ENCODE measurements around the gene TRIM44. TPM values are rescaled to one million over a fixed set of nuclear protein-coding genes. Genes with fewer than 3 reads are reported as not detected.
"Not testable (repeated sequence)": the region's sequence is repeated elsewhere in the genome, so short reads cannot be mapped to it uniquely, and the experiment has no call there.

The TRIM44 gene
- total and polyA plus RNA-seq, 3 donors from 2014 or later = 37.1 to 42.3 (median 41.6) TPM

GRCh38 chr11:35663408-35663702, 780 bp downstream of the TRIM44 start:
- 41 to 65% methylated on average over 10 of the region's 10 CpGs for WGBS, 2 donors
- intact Hi-C loops (cut with DNase I; ENCODE audit: low total_unique reads) = no loop called here

GRCh38 chr11:35664977-35665441, 2.4 kb downstream of the TRIM44 start:
- intact Hi-C loops (cut with DNase I; ENCODE audit: low total_unique reads) = no loop called here
- 83 to 87% methylated on average over 5 of the region's 5 CpGs for WGBS, 2 donors
- Histone ChIP-seq H3K4me1 (peaks cover 13% of the 10 kb centered on the region), H3K36me3 (ENCODE audit: low read depth, missing control alignments) (no peaks in the 10 kb centered on the region), H3K27me3 (no peaks in the 10 kb centered on the region), H3K27ac (no peak overlapping the region), H3K9me3 (no peaks in the 10 kb centered on the region), H3K4me3 (no peak overlapping the region)
- TF ChIP-seq POLR2A (IDR thresholded peaks at IDR 0.05) = no peak
- no peak for TF ChIP-seq CTCF (IDR thresholded peaks at IDR 0.05)
- DNase-seq = no peak

More at GRCh38 chr11:35663408-35663702, 780 bp downstream of the TRIM44 start:
- Histone ChIP-seq H3K36me3 (ENCODE audit: low read depth, missing control alignments) (no peaks in the 10 kb centered on the region), H3K27ac (peak overlapping the region; percentile 94 to 95), H3K4me3 (peak overlapping the region; percentile 91 to 95), H3K9me3 (no peaks in the 10 kb centered on the region), H3K4me1 (peaks cover 13% of the 10 kb centered on the region), H3K27me3 (no peaks in the 10 kb centered on the region)
- TF ChIP-seq POLR2A (IDR thresholded peaks at IDR 0.05) (no peak), CTCF (IDR thresholded peaks at IDR 0.05) (no peak)
- peak; percentile 15 for DNase-seq

DNA sequence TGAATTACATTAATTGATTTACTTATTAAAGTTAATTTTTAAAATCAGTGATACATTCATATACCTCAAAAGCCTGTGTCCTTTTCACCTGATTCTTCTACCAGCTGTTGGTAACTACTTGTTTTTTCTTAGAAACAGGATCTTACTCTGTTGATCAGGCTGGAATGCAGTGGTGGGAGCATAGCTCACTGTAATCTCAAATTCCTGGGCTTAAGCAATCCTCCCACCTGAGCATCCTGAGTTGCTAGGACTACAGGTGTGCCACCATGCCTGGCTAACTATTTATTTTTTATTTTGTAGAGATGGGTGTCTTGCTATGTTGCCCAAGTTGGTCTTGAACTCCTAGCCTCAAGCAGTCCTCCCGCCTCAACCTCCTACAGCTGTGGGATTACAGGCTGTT, 4.7 kb downstream of the TRIM44 start:
- no peak for TF ChIP-seq POLR2A (IDR thresholded peaks at IDR 0.05)
- no peak for TF ChIP-seq CTCF (IDR thresholded peaks at IDR 0.05)
- intact Hi-C loops (cut with DNase I; ENCODE audit: low total_unique reads) = no loop called here
- Histone ChIP-seq H3K36me3 (ENCODE audit: low read depth, missing control alignments) (no peaks in the 10 kb centered on the region), H3K4me3 (no peak overlapping the region), H3K27ac (no peak overlapping the region), H3K9me3 (no peaks in the 10 kb centered on the region), H3K4me1 (peaks cover 18% of the 10 kb centered on the region), H3K27me3 (no peaks in the 10 kb centered on the region)
- WGBS, 2 donors = 93 to 97% methylated on average over 1 of the region's 1 CpG
- DNase-seq = no peak

- H3K4me1 ChIP-seq = peaks cover 16% of the 10 kb centered on the region
- 93 to 100% methylated on average over 3 of the region's 3 CpGs for WGBS, 2 donors
- H3K27me3 ChIP-seq; H3K4me3 ChIP-seq; H3K27ac ChIP-seq; intact Hi-C loops (cut with DNase I; ENCODE audit: low total_unique reads); H3K9me3 ChIP-seq; H3K36me3 ChIP-seq (ENCODE audit: low read depth, missing control alignments); DNase-seq: not testable (repeated sequence)
Measured at GRCh38 chr11:35668350-35668749, 5.8 kb downstream of the TRIM44 start.

- TF ChIP-seq POLR2A (IDR thresholded peaks at IDR 0.05) (no peak), CTCF (IDR thresholded peaks at IDR 0.05) (no peak)
- H3K27me3 ChIP-seq = no peaks in the 10 kb centered on the region
- no peak overlapping the region for H3K4me3 ChIP-seq
- DNase-seq = no peak
- 91 to 94% methylated on average over 3 of the region's 3 CpGs for WGBS, 2 donors
- no peak overlapping the region for H3K27ac ChIP-seq
- peaks cover 6% of the 10 kb centered on the region for H3K4me1 ChIP-seq
- no peaks in the 10 kb centered on the region for H3K9me3 ChIP-seq
- no peaks in the 10 kb centered on the region for H3K36me3 ChIP-seq (ENCODE audit: low read depth, missing control alignments)
- intact Hi-C loops (cut with DNase I; ENCODE audit: low total_unique reads) = no loop called here
Measured at GRCh38 chr11:35671396-35672127, 9.0 kb downstream of the TRIM44 start.

All from testis (tissue), 3 donors.